Epithelial cell of esophagus (primary cell): Measurements from ENCODE around the gene ARHGEF7.

ENCODE experiments used
- DNase-seq: peaks from one replicate; pipeline ENCODE4 v3.0.0; 2010; ENCODE audit warnings: low read depth
- H3K4me3 ChIP-seq: 2 replicates; pipeline ENCODE4 v1.5.1; 2011; ENCODE audit warnings: mild to moderate bottlenecking, low read length, control low read depth
- TF ChIP-seq, protein P1 (sequence below): IDR thresholded peaks from 2 replicates; pipeline ENCODE4 v1.5.1; 2011; ENCODE audit warnings: low read depth, mild to moderate bottlenecking, low read length, control low read depth, inconsistent platforms; ENCODE audit not compliant: insufficient read depth; ENCODE audit errors: missing control alignments

ARHGEF7 gene

DNA sequence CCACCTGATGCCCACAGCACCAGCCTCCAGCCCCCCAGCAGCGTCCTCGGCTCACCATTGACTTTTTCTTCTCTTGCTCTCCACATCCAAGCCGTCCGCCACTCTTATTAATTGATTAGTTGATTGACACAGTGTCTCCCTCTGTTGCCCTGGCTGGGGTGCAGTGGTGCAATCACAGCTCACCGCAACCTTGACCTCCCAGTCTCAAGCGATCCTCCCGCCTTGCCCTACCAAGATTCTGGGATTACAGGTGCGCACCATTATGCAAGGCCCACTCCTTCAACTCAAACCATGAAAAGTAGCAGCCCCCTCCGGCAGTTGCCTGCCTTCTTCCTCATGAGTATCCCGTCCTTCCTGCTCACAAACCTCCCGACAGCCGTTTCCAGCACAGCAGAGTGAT is 204.4 kb downstream of the ARHGEF7 start:
- TF ChIP-seq, protein P1, sequence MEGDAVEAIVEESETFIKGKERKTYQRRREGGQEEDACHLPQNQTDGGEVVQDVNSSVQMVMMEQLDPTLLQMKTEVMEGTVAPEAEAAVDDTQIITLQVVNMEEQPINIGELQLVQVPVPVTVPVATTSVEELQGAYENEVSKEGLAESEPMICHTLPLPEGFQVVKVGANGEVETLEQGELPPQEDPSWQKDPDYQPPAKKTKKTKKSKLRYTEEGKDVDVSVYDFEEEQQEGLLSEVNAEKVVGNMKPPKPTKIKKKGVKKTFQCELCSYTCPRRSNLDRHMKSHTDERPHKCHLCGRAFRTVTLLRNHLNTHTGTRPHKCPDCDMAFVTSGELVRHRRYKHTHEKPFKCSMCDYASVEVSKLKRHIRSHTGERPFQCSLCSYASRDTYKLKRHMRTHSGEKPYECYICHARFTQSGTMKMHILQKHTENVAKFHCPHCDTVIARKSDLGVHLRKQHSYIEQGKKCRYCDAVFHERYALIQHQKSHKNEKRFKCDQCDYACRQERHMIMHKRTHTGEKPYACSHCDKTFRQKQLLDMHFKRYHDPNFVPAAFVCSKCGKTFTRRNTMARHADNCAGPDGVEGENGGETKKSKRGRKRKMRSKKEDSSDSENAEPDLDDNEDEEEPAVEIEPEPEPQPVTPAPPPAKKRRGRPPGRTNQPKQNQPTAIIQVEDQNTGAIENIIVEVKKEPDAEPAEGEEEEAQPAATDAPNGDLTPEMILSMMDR, result no peak
- no peak for DNase-seq
- no peak overlapping the region for H3K4me3 ChIP-seq

DNA sequence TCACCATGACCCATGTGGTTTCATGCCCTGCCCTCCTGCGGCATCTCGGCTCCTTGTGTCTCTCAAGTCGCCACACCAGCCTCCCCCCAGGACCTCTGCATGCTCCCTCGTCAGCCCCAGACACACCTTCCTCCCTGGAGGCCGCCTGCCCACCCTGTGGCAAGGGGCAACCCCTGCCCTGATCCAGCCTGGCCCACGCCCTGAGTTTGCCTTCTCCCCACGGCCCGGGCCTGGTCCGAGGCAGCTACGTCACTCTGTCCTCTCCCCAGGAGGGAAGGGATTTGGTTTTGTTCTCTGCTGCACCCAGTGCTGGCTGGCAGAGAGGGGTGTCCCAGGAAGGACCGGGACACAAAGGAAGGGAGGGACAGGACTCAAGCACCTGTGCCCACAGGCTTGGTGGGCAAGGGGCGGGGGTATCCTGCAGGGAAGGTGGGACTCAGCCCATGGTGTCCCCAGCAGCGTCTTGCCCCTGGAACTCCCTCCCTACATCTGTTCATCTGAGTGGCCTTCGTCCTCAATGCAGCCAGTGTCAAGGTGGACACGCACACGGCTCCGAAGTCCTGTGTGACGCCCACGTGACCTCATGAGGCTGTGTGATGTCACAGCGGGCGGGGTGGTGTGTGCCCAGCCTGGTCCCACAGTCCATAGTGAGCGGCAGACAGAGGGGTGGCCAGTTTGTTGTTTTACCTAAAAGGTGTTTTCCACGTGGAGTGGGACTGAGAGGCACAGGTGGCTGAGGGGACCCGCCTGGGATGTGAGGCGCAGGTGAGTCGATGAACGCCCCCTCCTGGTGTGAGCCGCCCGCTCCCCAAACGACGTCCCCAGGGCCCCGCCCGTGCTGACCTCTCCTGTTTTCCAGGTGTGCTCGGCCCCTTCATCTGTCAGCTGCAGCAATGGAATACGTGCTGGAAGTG is 205.1 kb downstream of the ARHGEF7 start, which contains the start of gene TEX29:
Gene TEX29, plus strand, starts transcription at position 645 of the 914 bp plus-strand sequence. Its CDS starts 249 bp downstream, at position 894.
- TF ChIP-seq, protein P1, result no peak
- no peak within 1 kb of the TSS for H3K4me3 ChIP-seq
- no peak for DNase-seq

DNA sequence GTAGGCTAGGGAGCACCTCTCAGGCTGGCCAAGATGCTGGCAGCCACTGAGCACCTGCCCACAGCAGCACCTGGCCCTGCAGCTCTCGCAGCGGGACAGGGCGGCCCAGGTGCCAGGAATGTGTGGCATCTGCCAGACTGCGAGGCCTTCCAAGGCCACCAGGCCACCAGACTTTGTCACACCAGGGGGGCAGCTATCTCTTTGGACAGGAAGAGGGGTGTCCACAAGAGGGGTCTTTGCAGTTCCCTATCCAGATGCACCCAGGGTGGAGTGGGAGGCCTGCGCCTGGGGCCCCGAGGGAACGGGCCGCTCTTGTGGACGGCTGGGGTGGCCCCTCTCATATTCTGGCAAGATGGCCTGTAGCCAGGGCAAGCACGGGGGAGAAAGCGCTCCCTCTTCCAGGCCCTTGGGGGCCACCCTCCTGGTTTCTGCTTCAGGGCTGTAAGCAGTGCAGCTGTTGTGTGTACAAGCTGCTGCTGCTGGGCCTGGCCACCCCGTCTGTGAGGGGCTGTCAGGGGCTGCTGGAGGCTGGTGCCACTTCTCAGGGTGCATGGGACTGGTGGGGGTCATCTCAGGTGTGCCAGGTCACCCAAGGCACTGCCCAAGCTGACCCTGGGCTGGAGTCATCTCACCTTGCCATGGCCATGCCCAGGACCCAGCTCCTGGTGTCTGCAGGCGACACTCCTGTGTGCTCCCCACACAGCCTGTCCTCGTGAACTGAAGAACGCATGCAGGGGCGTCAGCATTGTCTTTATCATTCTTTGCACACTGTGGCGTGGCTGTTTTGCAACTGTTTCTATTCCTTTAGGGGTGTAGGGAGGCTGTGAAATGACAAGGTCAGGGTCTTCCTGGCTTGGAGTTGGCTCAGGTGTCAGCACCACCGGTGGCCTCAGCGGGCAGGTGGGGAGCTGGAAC is 207.1 kb downstream of the ARHGEF7 start:
- TF ChIP-seq, protein P1, result no peak
- no peak for DNase-seq
- no peak overlapping the region for H3K4me3 ChIP-seq

- no peak for DNase-seq
- H3K4me3 ChIP-seq, result no peak overlapping the region
- TF ChIP-seq, protein P1, result no peak
These were observed 207.8 kb downstream of the ARHGEF7 start for GRCh38 chr13:111322916-111323331.

DNA sequence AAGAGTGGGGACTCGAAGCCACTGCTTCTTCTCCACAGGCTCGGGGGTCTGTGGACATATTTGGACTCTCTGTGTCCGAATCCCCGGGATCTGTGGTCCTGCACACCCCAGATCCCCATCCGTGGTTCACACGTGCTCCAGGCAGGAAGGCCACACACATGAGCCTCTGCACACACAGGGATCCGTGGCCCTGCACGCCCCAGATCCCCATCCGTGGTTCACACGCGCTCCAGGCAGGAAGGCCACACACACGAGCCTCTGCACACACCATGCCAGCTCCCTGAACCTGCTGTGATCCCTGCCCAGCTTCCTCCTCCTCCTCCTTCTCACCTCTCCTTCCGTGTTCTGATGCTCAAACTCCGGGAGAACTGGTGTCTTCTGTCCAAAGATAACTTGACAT is 208.4 kb downstream of the ARHGEF7 start:
- TF ChIP-seq, protein P1, result no peak
- no peak for DNase-seq
- no peak overlapping the region for H3K4me3 ChIP-seq

DNA sequence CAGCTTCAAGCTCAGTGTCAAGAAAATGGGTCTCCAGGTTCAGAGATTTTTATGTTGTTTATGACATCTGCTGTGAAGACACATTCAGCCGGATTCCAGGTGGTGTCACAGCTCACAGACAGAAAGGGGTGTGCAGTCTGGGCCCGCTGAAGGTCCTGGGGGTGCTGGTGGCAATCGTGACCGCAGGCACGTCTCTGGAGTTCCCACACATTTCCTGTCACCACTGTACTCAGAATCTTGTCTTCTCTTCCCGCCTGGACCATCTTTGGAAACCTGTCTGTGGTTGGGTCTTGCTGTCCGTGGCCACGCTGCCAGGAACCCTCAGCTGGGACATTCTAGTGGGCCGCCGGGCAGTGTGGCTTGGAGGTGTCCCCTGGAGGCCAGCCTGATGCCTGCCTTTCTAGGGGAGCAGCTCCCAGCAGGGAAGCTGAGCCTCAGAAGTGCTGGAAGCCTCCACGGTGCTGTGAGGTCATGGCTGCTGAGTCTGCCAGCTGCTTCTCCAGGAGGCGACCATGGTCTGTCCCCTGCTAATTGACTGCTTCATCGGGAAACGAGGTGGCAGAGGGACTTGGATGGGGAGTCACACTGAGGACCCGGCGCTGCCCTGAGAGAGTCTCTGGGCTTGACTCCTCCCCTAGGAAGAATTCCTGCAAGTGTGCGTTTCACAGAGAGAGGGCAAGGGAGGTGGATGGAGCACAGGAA is 209.0 kb downstream of the ARHGEF7 start:
- no peak for DNase-seq
- TF ChIP-seq, protein P1, result no peak
- H3K4me3 ChIP-seq, result no peak overlapping the region
